Activated naive CD8-positive, alpha-beta T cell (primary cell): Measurements from ENCODE around the gene WRNIP1.
A peak's percentile ranks its signal among the peaks of the same experiment; 100 is the strongest.

Source experiments
- H3K27ac Mint-ChIP-seq: one replicate; pipeline ENCODE4 v1.8.0; 2021; ENCODE audit warnings: mixed read lengths
- H3K27me3 Mint-ChIP-seq: one replicate; pipeline ENCODE4 v1.8.0; 2021; ENCODE audit warnings: mixed read lengths
- H3K36me3 Mint-ChIP-seq: one replicate; pipeline ENCODE4 v1.8.0; 2021; ENCODE audit warnings: mixed read lengths
- H3K4me1 Mint-ChIP-seq: one replicate; pipeline ENCODE4 v1.8.0; 2021; ENCODE audit warnings: low read depth, mixed read lengths
- H3K4me3 Mint-ChIP-seq: one replicate; pipeline ENCODE4 v1.8.0; 2021; ENCODE audit warnings: mild to moderate bottlenecking, mixed read lengths
- H3K9me3 Mint-ChIP-seq: one replicate; pipeline ENCODE4 v1.8.0; 2021; ENCODE audit warnings: low read depth, mixed read lengths

WRNIP1 gene

DNA sequence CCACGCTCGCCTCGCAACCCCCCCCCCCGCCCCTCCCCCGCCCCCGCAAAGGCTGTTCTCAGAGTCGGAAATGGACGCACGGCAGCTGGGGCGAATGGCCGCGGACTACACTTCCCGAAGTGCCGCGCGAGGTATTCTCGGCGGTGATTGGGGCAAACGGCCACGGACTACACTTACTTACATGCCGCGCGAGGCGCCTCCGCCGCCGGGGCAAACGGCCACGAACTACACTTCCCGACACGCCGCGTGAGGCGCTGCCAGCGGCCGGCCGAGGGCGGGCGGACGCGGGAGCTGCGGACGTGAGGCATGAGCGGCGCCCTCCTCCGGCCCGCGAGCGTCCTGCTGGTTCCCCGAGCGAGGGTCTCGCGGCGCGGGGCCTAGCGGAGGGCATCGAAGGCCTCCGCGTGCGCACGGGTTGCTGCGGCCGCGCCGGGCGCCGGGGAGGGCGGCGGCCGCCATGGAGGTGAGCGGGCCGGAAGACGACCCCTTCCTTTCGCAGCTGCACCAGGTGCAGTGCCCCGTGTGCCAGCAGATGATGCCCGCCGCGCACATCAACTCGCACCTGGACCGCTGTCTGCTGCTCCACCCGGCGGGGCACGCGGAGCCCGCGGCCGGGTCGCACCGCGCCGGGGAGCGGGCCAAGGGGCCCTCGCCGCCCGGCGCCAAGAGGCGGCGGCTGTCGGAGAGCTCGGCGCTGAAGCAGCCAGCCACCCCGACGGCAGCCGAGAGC is at the start of gene WRNIP1:
Gene WRNIP1 (plus strand): TSS at position 228 of the 730 bp plus-strand sequence. CDS start 230 bp downstream, at position 458.
- H3K9me3 Mint-ChIP-seq: no peaks in the 10 kb centered on the region
- H3K36me3 Mint-ChIP-seq: peaks cover 5% of the 10 kb centered on the region
- H3K27ac Mint-ChIP-seq: peak within 1 kb of the TSS; percentile 96
- H3K27me3 Mint-ChIP-seq: no peaks in the 10 kb centered on the region
- H3K4me3 Mint-ChIP-seq: peak within 1 kb of the TSS; percentile 90
- H3K4me1 Mint-ChIP-seq: peaks cover 53% of the 10 kb centered on the region

DNA sequence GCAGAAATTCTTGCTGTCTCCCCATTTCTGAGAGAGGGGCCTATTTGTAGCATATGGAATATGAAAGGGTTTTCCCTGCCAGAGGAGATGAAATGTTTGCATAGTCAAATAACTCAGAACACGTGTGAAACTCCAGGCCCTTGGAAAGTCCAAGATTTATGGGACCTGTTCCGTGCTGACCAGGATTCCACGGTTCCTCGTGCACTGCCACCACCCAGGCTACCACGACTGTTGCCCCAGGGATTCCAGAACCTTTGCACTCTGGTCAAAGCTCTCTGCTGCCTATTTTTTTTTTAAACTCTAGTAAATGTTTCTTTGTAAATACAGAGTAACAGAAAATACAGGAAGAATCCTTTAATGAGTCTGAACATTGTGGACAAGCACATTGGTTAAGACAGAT is 49.5 kb upstream of the WRNIP1 start:
- H3K36me3 Mint-ChIP-seq: peaks cover 5% of the 10 kb centered on the region
- H3K27ac Mint-ChIP-seq: no peak overlapping the region

DNA sequence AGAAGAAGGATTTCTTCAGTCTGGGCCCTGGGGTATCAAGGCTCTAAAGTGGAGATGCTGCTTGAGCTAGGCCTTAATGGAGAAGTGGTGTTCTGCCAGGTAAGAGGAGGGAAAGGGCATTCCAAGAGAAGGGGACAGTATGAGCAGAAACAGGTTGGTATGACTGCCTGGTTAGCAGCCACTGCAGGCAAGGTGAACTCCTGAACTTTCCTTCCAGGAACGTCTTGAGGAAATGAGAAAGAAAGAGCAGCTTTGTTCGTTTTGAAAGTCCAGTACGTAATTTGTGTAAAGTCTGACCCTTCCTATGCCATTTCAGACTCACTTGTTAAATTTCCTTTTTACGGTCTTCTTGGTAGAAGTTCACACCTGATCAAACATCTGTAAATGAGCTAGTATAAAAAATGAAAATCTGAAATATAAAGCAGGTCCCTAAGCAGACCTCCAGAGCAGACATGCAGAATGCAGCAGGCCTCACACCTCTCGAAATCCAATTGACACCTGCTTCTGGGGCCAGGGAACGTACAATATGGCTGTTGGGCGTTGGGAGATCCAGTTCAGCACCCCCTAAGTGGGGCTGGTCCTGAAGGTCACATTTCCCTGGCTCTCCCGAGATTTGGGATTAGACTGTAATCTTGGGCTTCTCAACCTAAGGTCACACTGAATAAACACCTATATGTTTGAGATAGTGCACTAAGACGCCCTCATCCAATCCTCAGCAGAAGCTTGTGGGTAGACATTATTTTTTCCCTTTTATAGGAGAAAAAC is 48.1 kb upstream of the WRNIP1 start:
- Mint-ChIP-seq H3K36me3 (peaks cover 7% of the 10 kb centered on the region), H3K27me3 (no peaks in the 10 kb centered on the region), H3K27ac (no peak overlapping the region), H3K4me1 (peaks cover 4% of the 10 kb centered on the region), H3K9me3 (peaks cover 2% of the 10 kb centered on the region), H3K4me3 (no peak overlapping the region)

More for the DNA sequence above, 49.5 kb upstream of the WRNIP1 start:
- Mint-ChIP-seq H3K27me3 (no peaks in the 10 kb centered on the region), H3K4me3 (no peak overlapping the region), H3K9me3 (peaks cover 11% of the 10 kb centered on the region), H3K4me1 (peaks cover 4% of the 10 kb centered on the region)

DNA sequence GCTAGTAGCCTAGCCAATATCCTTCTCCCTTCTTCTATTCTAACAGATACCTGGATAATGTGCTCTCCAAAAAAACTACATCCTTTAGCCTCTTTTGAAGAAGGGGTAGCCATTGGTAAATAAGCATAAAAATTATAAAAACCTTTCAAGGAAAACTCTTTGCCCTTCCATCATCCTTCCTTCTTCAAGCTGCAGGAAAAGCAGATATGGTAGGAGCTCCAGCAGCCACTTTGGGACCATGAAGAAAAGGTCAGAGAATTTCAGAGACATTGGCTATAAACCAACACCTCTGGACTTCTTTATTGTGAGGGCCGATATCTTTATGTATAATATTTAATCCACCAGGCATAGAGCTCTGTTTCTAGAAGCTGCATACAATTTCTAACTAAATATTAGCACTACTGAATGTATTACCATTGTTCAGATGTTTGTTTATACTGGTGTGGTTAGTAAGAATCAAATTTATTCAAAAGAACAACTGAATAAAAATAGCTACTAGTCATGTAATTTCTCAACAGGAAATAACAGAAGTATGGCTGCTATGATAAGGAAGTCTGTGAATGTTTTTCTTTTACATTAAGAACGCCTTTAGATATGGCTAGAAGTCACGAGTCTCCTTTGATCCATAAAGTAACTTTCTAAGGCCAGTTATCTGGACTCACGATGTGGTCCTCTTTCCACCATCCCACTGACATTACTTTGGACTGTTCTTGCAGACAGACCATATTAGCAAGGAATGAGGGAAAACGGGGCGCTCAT is 46.7 kb upstream of the WRNIP1 start:
- Mint-ChIP-seq H3K4me1 (peaks cover 4% of the 10 kb centered on the region), H3K4me3 (no peak overlapping the region), H3K27ac (no peak overlapping the region), H3K36me3 (peaks cover 7% of the 10 kb centered on the region), H3K27me3 (no peaks in the 10 kb centered on the region), H3K9me3 (peaks cover 7% of the 10 kb centered on the region)

DNA sequence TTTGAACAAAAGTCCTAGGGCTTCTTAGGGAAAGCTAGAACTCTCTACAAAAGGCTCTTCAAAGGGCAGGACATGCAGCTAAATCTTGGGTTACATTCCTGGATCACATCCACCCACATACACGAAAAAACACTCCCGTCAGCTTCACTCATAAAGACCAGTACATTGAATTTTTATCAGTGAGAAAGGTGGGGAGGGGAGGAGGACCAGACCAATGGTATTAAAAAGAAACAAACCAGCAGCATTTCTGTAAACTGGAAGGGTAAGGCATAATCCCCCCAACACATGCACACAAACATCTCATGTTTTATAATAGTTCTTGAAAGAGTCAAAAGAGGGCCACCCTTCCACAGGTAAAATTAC is 46.1 kb upstream of the WRNIP1 start:
- H3K4me1 Mint-ChIP-seq: peaks cover 4% of the 10 kb centered on the region
- H3K27me3 Mint-ChIP-seq: no peaks in the 10 kb centered on the region
- no peak overlapping the region for H3K4me3 Mint-ChIP-seq
- H3K36me3 Mint-ChIP-seq: peaks cover 7% of the 10 kb centered on the region
- peaks cover 7% of the 10 kb centered on the region for H3K9me3 Mint-ChIP-seq
- H3K27ac Mint-ChIP-seq: no peak overlapping the region

DNA sequence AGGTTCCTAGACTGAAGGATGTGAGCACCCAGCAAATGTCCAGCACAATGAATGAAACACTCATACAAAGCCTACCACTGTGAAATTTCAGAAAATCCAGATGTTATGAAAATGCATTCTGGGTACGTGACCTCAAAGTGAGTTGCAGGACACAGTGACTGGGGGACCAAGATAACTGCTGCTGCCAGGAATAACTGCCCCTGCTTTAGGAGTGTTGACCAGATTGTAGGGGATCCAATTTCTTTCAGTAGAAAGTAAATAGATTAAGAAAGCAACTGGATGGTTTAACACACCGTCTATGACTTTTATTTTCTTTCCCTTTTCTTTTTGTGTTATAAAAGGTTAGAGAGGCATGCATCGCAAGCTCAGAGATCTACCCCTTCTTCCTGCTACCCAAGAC is 44.0 kb upstream of the WRNIP1 start:
- H3K9me3 Mint-ChIP-seq: peaks cover 7% of the 10 kb centered on the region
- no peak overlapping the region for H3K4me3 Mint-ChIP-seq
- H3K4me1 Mint-ChIP-seq: peaks cover 4% of the 10 kb centered on the region

DNA sequence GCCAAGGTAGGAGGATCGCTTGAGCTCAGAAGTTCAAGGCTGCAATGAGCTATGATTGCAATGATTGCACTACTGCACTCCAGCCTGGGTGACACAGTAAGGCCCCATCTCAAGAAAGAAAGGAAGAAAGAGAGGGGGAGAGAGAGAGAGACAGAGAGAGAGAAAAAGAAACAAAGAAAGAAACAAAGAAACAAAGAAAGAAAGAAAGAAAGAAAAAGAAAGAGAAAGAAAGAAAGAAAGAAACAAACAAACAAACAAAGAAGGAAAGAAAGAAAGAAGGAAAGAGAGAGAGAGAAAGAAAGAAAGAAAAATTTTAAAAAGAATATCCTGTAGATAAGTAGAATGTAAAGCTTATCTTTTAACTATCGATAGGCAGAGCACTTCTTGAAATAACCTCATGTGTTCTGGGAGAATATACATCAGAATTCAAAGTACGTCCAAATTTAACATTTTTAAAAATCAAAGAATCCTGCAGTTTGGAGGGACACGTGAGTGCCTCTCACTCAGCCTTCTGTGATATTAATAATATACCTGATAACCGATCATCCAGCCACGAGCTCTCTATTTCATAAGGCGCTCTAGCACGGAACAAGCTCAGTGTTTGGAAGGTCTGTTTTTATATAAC is 39.7 kb upstream of the WRNIP1 start:
- Mint-ChIP-seq H3K9me3 (peaks cover 7% of the 10 kb centered on the region), H3K4me1 (no peaks in the 10 kb centered on the region), H3K36me3 (peaks cover 10% of the 10 kb centered on the region), H3K27me3 (peaks cover 3% of the 10 kb centered on the region), H3K27ac (no peak overlapping the region), H3K4me3 (no peak overlapping the region)

More for the DNA sequence above, 44.0 kb upstream of the WRNIP1 start:
- no peak overlapping the region for H3K27ac Mint-ChIP-seq
- peaks cover 7% of the 10 kb centered on the region for H3K36me3 Mint-ChIP-seq
- H3K27me3 Mint-ChIP-seq: no peaks in the 10 kb centered on the region

DNA sequence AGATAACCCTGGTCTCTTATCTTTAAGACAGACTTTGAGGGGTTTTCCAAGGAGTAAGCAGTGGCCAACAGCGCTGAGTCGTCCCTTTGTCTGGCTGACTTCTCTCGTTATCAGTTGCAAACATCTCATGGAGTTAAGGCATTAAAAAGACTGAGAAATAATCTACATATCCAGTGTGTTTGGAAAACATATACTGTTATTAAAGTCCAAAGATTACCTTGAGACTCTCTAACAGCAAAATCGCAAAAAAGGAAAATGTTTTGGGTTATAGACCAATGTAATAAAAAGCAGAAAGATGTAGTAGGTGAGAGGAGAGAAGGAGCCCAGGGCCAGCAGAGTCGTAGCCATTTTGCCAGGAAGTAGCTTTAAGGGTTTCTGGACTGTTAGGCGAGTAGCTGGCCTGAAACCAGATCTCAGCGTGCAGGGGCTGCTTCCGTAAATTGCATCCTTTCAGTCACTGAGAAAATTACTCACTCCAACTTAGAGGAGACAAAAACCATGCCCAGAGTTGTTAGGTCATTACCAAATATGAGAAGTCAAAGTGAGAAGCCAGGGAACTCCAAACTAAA is 39.1 kb upstream of the WRNIP1 start:
- no peak overlapping the region for H3K27ac Mint-ChIP-seq
- H3K27me3 Mint-ChIP-seq: peaks cover 3% of the 10 kb centered on the region
- H3K4me3 Mint-ChIP-seq: no peak overlapping the region
- no peaks in the 10 kb centered on the region for H3K4me1 Mint-ChIP-seq
- peaks cover 7% of the 10 kb centered on the region for H3K9me3 Mint-ChIP-seq
- H3K36me3 Mint-ChIP-seq: peaks cover 8% of the 10 kb centered on the region

DNA sequence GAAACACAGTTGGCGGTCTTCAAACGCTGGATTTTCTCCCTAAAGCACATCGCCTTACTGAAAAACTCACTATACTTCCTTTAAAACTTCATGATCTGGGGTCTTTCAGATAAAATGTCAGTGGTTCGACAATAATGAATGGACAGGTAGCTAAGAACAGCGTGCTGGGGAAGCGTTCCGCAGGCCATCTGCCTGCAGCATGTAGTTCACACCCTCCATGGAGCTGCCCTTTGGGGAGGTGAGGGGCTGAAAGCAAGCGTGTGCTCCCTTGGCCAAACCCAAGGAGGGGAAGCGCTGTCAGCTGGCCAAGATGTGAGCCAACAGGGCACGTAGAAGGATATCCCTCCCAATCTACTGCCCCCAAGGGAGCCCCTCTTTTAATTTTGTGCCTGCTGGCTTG is 35.3 kb upstream of the WRNIP1 start:
- Mint-ChIP-seq H3K9me3 (no peaks in the 10 kb centered on the region), H3K36me3 (peaks cover 3% of the 10 kb centered on the region), H3K27me3 (peaks cover 3% of the 10 kb centered on the region), H3K4me3 (no peak overlapping the region), H3K4me1 (no peaks in the 10 kb centered on the region), H3K27ac (no peak overlapping the region)

DNA sequence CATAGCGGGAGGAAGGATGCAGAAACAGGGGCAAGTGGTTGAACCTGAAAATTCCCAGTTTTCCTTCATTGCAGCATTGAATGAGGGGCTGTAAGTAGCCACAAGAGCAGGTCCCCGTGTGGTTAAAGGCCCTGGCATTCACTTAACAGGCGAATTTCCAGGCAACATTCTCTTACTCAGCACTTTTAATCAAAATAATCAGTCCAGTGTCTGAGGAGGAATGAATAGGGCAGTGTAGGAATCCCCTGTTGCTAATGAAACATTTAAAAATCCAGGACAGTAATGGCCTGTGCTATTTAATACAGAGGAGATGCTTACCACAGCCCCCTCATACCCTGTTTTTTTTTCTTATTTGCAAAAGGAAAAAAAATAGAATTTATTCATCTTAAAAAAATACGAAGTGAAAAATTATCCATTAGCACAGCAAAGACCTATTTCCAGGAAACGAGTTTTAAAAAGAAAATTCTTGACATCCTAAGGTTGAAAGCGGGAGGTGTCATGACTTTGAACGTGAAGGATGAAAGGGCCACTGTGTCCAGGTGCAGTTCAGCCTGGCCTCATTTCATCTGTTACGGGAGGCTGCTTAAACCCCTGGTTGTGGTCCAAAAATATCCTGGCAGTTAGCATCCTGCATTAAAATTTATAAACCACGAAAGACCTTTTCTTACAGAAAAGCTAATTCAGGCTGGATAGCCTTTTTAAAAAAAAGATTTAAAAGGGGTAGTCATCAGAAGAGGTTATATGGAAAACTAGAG is 34.7 kb upstream of the WRNIP1 start:
- Mint-ChIP-seq H3K36me3 (peaks cover 3% of the 10 kb centered on the region), H3K9me3 (no peaks in the 10 kb centered on the region), H3K27ac (no peak overlapping the region), H3K4me3 (no peak overlapping the region), H3K4me1 (no peaks in the 10 kb centered on the region), H3K27me3 (peaks cover 3% of the 10 kb centered on the region)

DNA sequence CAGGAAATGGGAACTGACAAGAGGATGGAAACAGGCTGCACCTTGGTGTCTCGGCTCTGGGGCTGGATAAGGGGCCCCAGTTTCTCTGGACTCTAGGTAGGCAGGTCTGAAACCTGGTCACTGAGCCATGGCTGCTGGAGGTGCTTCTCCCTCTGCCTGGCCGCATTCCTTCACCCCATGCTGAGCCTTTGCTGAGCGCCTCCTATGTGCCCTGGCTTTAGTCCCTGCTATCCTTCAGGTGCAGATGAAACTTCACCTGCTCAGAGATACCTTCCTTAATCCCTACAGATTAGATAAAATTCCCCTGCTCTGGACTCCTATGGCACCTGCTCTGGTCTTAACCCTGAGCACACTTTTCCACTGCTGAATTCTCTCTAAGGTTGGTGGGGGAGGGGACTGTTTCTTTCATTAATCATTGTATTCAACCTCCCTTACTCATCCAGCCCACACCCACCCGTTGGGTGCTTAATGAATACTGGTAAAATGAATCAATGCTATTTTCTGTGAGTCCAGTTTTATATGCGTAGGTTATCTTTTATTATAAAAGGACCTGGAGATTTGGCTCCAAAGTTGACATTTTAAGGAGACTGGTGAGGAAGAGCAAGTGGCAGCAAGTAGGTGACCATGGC is 33.8 kb upstream of the WRNIP1 start:
- Mint-ChIP-seq H3K9me3 (no peaks in the 10 kb centered on the region), H3K36me3 (peaks cover 3% of the 10 kb centered on the region), H3K27me3 (peaks cover 3% of the 10 kb centered on the region), H3K4me1 (no peaks in the 10 kb centered on the region), H3K4me3 (no peak overlapping the region), H3K27ac (no peak overlapping the region)

DNA sequence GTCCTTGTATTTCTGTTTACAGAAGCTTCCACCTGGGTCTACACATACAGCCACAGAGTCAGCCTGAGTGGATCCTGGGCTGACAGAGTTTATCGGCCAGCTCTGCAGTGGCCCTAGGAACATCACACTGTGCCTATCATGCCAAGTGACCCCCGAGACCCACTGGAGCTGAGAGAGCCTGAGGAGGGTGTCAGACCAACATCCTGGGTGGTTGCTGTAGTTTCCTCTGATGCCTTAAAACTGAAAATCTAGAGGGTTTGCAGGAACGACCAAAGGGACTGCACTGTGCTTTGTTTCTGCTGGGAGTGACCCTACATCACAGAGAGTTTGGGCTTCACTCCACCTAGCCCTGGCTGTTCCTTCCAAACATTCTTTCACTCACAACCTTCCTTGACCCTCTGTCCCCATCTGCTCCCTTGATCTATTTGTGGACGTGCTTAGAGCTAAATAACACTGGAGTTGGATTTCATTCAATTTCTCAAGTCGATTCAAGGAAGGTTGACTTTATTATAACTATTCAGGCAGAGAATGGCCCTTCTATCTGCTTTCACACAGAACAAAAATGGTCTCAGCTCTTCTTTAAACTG is 32.6 kb upstream of the WRNIP1 start:
- H3K36me3 Mint-ChIP-seq: no peaks in the 10 kb centered on the region
- no peak overlapping the region for H3K27ac Mint-ChIP-seq
- peaks cover 3% of the 10 kb centered on the region for H3K27me3 Mint-ChIP-seq
- no peak overlapping the region for H3K4me3 Mint-ChIP-seq
- H3K4me1 Mint-ChIP-seq: no peaks in the 10 kb centered on the region
- no peaks in the 10 kb centered on the region for H3K9me3 Mint-ChIP-seq

DNA sequence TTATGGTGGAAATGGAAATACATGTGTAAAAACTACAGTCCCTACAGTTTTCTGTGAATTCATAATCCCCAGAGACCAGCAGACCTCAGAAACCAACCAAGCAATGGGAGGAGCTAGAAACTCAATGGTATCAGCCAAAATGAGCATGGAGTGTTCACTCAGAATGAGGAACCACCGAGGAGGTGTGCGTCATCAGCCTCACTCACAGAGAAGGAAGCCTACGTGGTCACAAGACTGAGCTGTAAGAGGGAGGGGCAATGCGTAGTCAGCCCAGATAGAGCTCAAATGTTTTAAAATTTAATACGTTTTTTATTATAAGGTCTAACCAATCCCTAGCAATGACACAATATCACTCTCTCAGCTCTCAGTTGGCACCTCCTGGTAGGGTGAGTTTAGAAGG is 31.9 kb upstream of the WRNIP1 start:
- no peaks in the 10 kb centered on the region for H3K9me3 Mint-ChIP-seq
- no peak overlapping the region for H3K4me3 Mint-ChIP-seq
- no peaks in the 10 kb centered on the region for H3K36me3 Mint-ChIP-seq
- H3K27ac Mint-ChIP-seq: no peak overlapping the region
- peaks cover 3% of the 10 kb centered on the region for H3K27me3 Mint-ChIP-seq
- H3K4me1 Mint-ChIP-seq: peaks cover 3% of the 10 kb centered on the region
